Measurements from ENCODE around the gene HOXA9.

Gene HOXA9

DNA sequence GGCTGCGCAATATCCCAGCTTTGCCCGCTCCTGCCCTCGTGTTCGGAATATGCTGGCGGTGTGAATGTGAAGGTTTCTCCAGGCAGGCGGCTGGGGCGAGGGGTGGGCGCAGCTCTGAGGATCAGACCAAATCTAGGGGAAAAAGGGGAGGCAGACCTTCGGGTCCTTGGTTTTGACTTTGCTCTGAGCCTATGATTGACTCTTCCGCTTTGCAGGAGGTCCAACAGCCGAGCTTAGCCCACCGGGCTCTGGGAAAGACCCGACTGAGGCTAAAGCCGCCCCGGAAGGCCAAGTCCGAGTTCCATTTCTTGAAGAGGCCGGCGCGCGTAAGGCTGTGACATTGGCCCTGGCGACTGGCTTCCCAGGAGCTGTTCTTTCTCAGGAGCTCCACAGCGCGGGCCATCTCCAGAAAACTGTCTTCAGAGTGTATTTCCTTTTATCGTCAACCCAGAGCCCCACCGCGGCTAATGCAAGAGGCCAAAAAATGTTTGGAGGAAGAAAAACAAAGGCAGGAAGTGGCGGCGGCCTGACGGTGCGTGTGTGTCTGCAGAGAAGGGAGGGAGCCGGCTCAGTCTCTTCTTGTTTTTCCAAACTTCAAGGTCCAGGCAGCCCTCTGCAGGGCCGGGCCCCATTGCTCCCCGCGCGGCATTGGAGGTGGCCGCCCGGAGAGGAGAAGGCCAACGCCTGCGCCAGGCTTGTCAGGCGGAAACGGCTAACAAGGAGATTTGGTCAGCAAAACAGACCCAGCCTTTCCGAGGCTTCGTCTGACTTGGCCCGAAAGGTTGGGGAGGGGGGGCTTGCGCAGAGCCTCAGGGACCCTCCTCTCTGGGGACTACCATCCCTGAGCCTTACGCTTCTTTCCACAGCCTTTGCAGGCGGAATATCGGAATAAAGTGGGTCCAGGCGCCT, 23.3 kb upstream of the HOXA9 start:
- DNase-seq (ENCODE audit: low read depth in 1 of 2, low spot score in 1 of 2), result peak in 1 of 2 donors; percentile 4

DNA sequence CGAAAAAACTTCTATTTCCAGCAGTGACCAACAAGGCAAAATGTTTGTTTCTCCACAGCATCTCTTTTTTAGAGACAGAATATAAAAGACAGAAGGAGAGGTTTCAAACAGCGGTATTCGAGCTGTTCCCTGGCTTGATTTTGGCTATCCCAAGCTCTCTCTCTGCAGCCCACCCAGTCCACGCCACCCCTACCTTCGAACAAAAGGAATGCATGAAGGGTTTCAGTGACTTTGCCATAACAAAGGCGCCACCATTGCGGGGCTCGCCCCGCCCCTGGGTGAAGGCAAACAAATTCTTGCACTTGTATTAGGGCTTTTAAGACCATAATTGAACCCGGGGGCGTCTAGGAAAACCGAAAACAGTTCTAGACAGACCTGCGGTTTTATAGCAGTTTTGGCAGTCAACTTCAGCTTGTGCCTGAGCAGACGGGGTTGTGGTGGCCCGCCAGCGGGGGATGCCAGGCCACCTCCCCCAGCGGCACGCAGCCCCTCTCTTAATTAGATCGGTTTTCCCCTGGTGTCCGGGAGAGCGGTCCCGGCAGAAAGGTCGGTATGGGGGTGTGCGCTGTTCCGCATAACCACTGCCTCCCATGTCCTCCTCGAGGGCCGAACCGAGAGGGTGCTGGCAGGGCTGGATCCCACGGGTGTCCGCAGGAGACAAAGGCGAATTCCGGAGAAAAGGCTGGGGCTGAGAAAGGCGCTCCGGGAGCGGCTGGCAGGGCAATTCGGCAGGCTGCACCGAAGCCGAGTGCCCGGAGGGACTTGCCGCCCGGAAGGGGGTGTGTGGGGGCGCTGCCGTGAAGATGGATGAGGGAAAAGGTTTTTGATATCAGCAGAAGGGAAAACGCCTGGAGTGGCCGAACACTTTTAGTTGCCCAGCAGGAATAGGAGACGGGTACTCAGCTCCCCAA, 22.4 kb upstream of the HOXA9 start:
- no peak for DNase-seq (ENCODE audit: low read depth in 1 of 2, low spot score in 1 of 2)

DNA sequence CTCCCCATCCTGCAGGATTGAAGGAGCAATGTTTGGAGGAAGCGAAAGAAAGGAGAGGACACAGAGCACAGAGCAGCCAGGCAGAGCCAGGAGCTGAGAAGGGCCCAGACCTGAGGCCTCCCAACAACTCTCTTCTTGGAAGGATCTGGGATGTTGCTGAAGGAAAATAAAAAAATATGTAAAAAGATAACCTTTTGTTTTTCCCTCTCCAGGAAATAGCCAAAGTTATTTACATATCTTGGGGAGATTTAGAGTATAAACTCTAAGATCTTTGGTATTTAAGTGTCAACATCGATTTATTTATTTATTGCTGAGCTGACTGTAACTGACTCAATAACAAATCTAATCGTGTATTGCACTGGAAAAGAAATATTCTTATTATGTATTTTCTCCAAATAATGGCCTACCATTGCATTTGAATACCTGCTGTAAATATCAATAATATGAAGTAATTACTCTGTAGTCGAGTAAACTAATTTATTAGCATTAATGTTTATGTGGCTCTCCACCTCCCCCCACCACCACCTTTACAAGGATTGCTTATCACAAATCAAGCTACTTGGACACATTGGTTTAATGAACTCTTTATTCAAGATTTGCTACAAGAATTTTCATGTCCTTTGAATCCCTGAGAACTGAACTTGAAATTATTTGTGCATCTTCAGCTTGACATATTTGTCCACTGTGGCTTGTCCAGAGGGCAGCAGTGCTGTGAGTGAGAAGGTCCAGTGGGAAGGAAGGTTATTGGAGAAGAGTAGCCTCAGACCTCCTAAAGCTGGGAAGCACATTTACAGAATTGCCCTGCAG, 21.5 kb upstream of the HOXA9 start:
- no peak for DNase-seq (ENCODE audit: low read depth in 1 of 2, low spot score in 1 of 2)

DNA sequence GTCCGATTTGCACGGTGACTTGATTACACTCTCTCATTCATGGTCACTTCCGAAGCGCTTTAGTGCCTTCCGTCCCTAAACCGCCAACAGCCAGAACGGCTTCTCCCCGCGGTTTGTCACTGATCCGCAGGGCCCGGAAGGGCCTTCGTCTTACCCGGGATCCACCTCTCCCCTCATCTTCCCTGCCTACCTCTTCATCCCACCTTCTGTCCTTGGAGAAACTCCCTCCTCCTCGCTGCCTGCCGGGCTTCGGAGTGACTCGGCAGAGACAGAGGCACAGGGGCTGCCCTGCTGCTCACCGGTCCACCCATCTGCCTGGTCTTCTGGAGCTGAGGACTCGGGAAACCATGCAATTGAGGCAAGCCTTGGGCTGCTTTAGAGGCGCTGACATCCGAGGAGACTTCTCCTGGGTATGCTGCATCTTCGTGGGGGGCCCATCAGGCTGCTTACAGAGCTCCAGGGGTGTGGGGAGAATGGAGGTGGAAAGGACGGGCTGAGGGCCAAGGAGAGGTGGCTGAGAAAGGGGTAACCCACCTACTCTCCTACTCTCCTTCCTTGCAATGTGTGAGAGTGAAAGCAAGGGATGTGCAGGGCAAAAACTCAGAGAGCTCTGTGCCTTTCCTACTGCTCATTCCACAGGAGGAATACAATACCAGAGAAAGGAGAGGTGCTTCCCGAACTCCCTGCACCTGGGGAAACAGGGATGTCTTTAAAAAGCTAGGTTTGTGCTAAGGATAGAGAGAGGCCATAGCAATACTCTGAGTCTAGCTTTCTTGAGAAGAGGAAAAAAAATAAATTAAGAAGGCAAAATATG, 20.7 kb upstream of the HOXA9 start:
- no peak for DNase-seq (ENCODE audit: low read depth in 1 of 2, low spot score in 1 of 2)

DNA sequence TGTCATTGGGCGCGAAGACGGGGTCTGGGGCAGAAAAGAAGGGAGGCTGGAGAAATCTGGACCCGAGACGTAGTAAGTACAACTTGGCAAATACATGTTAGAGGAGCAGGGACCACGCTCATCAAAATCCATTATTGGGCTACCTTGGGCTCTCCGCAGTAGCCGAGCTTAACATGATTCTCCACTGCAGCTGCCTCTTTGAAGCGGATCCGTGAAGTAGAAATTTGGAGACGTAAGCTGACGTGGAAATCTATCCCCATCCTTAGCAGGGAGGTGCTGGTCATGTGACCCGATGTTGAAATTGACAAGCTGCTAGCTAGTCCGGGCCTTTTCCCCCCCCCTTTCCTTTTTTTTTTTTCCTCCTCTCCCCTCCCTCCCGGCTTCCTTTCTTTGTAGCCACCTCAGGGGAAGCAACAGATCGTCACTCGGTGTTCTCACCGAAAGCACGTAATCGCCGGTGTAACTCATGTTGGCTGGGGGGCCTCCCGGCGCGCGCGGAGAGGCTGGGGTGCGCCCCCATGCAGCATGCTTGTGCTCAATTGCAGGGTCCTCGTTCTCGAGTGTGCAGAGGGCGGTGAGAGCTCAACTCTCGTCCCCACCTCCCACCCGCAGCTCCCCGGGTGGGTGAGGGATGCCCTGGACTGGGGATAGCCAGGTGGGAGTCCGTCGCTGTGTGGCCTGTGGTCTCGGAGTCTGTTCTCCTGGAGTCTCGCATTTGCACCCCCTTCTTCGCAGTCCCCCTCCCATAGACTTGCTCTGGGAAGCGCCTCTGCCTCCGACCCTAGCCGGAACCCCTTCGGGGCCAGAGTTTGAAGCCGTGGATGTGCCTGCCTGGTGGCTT, 19.9 kb upstream of the HOXA9 start, which contains the start of gene HOXA11:
HOXA11 (minus strand) TSS at position 220 of the 841 bp plus-strand sequence; CDS start at position 132, 88 bp downstream.
- DNase-seq (ENCODE audit: low read depth in 1 of 2, low spot score in 1 of 2), result no peak

DNA sequence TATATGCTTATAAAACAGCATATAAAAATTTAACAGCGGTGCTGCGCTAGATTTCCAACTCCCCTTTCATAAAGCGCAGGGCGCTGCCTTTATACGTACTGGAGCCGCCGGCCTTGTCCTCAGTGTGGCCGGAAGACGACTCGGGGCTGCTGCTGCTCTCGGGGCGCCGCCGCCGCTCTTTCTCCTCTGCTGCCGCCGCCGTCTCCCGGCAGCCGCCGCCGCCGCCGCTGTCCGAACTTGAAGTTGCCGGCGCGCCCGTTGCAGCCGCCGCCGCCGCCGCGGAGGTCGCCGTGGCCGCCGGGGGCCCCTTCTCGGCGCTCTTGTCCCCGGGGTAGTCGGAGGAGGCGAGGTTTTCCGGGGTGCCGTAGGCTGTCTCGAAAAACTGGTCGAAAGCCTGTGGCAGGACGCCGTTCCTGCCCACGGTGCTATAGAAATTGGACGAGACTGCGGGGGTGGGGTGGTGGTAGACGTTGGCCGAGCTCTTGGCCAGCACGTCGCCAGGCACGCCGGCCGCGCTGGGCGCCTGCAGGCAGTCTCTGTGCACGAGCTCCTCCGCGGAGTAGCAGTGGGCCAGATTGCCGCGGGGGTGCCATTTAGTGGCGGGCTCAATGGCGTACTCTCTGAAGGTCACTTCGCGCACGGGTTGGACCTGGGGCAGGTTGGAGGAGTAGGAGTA, 19.1 kb upstream of the HOXA9 start:
- no peak for DNase-seq (ENCODE audit: low read depth in 1 of 2, low spot score in 1 of 2)

DNA sequence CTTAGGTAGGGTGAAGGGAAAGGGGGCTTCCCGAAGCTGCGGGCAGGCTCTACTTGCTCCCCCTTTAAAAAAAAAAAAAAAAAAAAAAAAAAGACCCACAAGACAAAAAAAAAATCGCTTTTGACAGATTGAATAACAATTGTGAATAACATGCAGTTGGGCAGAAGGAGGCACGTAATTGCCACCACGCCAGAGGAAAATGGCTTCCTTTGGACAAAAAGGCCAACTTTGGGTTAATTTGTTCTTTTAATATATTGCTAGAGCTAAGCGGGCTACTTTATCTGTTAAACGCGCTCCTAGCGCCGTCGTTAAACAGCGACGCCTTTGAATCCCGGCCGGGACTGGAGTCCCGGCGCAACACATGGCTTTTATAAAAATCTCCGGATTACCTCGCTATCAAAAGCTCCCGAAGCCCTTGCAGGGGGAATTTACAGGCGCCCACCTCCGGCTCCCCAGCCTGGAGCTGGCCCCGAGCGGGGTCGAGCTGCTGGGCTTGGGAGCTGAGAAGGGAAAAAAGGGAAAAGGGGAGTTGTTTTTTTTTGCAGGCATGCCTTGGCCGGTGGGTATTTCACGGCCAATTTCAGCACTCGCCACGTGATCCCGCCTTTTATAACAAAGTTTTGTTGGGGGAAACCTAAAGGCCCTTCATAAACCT, 18.5 kb upstream of the HOXA9 start:
- peak in 1 of 2 donors; percentile 1 for DNase-seq (ENCODE audit: low read depth in 1 of 2, low spot score in 1 of 2)

DNA sequence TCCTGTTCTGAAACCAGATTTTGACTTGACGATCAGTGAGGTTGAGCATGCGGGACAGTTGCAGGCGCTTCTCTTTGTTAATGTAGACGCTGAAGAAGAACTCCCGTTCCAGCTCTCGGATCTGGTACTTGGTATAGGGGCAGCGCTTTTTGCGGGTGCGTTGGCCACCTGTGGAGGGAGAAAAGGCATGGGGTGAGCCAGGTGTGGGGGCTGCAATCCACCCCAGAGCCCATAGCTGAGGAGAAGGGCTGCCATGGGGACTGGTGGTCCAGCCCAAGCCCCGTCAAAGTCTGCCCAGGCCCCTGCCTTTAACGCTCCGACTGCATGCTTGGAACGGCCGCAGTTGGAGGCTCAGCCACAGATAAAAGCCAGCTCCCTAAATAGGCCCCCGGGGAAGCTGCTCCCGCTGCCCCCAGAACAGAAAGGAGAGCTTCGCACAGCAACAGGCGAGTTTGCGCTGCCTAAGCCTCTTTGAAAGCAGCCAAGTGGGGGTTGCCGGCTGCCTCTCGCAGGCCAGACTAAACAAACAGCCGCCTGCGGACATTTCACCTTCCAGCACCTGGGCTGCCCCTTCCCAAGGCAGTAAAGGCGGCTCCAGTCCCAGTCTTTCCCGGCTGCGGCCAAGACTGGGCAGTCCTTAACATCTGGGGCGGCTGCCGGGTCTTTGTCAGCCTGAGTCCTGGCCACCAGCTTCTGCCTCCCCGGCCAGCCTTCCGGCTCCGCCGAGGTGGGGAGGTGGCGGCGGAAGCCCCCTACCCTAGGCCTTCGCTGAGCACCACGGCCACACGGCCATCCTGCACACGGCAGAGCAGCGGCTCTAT, 17.7 kb upstream of the HOXA9 start:
- peak in 1 of 2 donors; percentile 0 for DNase-seq (ENCODE audit: low read depth in 1 of 2, low spot score in 1 of 2)

DNA sequence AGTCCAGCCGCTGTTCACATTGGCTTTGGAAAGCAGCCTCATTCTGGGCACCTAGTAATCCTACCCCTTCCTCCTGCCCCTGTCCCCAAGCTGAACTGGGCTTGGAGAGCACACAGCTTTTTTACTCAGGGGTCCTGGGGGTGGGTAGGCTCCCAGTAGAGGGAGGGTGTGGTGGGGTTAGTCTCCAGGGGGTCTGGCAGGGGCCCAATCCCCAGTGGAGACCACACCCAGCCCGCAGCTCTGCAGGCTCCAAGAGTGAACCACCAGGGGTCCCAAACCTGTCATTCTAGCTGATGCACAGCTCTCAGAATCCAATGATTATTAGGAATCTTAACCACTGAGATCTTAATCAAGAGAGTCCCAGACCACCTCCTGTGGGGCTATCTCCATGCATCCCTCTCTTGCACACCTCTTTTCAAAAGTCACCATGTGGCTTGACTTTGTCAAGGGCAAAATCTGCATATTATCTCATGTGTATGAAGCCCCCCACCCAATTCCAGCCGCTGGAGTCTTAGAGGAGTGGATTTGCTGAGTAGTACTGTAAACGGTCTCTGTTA, 17.0 kb upstream of the HOXA9 start:
- DNase-seq (ENCODE audit: low read depth in 1 of 2, low spot score in 1 of 2), result no peak

DNA sequence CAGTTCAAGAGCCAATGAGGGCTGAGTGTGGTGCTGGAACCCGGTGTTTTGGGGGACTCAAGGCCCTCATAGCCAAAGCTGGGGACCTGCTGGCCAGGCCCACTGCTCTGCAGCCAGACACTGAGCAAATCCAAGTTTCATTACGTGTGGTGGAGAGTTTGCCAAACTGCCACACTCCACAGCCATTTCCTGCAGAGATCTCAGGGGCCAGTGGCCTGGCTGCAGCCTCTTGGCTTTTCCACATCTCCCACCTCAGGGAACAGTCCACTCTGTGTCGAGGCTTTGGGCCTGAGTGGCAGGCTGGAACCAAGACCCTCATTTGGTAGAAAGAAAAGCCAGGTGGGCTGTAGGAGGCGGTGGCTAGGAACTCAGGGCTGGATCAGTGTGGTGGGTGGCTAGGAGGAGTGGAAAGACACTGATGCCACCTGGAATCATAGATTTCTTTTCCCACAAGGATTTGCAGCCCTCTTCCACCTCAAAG, 16.5 kb upstream of the HOXA9 start:
- peak in 1 of 2 donors; percentile 0 for DNase-seq (ENCODE audit: low read depth in 1 of 2, low spot score in 1 of 2)

DNA sequence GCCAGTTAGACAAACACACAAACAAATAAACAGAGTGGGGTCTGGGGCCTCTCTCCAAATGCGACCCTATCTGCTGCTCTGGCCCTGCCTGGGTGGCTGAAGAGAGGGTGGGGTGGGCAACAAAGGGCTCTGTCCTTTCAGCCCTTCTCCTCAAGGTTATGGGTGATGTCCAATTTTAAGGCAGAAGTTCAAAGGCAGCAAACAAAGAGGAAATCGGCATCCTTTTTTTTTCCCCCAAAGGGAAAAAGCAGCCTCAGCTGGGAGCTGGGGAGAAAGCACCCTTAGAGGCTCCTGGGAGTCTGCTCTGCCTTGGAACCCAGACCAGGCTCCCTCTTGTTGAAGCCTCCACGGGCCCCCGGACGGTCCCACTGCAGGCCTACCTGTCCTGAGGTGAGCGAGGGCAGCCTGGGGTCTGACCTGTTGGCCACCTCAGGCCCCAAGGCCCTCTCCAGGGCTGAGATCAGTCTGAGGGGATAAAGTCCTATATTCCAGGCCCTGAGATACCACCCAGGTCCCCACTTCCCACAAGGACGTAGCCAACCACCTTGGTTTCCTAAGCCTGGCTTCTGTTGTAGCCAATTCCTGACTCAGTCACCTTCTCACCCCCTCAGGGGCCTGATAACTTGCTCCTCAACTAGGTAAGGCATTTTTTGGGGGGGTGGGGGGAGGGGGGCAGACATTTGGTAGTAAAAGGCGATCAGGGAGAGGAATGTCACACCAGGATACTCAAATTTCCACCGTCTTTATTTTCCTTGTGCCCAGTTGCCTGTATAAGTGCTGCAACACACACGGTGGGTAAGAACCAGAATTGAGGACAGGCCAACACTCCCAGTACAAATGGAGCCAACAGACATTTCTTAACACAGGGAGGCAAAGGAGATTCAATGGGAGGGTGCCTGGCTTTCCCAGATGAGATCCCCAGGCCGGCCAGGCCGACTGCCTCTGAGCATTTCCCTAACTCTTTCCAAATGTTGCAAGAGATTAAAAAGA, 15.4 kb upstream of the HOXA9 start:
- DNase-seq (ENCODE audit: low read depth in 1 of 2, low spot score in 1 of 2), result no peak

DNA sequence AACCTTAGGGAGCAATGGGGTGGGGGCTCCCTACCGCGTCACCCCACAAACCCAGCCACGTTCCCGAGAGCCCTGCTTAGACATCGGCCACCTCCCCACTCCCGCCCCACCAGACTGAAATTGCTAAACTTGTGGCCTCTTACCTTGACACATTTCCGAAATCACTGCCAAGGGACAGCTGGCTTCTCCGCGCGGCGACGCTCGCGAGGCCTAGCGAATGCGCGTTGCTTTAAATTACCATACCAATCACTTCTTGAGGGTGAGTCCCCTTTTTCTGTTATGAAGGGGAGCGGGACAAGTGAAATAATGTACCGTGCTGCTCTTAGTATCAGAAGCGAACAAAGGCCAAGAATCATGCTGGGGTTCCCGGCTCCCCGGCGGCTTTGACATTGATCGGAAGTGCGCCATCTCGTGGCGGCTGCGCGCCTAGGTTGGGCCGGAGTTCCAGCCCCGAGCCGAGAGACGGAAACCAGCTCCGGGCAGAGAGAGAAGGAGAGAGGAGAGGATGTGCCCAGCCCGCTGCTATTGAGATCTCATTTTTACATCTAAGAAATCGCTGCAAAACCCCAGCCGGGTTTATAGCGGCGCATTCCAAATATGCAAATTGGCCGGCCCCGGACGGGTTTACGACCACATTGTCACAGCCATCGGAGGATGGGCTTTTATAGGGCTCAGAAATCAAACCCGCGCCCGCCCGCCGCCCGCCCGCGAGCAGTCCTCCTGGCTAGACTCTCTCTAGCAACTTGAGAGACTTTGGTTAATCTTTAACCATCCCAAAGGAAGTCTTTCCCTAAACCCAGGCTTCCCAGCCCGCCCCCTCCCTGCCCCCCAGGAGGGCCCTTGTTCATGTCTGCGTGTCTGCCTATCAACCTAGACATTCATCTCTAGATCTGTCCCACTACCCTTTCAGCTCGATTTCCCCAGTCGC, 14.4 kb upstream of the HOXA9 start:
- peak in 1 of 2 donors; percentile 41 for DNase-seq (ENCODE audit: low read depth in 1 of 2, low spot score in 1 of 2)

DNA sequence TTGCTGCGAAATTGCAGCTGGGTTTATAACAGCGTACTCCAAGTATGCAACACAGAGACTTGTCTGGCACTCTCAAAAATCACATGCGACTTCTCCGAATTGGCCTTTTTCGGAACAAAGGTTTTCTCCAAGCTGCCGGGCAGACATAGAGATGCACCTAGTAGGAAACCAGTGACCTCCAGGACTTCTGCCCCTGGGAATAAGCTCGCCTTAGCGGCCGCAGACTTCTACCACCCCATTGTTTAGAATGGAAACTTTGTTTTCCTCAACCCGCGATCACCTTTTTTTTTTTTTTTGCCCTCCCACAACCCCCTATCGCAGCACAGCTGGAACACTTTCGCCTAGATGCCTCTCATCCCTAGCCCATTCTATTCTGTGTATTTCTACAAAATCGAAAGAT, 13.7 kb upstream of the HOXA9 start:
- DNase-seq (ENCODE audit: low read depth in 1 of 2, low spot score in 1 of 2), result no peak

DNA sequence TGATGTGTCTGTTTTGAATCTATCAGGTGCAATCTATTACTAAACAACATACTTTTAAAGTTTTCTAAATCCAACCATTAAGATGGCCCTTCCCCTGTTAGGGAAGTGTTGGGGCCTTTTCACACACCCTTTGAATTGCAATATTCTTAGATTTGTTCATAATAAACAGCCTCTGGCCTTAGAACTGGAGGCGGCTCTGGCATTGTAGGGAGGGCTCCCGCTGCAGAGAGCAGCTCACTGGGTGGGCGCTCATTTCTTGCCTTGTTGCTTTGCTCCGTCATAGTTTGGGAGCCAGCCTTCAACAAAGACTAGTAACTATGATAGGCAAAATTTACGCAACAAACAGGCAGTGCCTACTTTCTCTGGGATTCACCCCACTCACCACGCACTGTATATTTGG, 13.0 kb upstream of the HOXA9 start:
- DNase-seq (ENCODE audit: low read depth in 1 of 2, low spot score in 1 of 2), result no peak

Measured in activated CD4-positive, alpha-beta T cell treated with anti-CD3 and anti-CD28 coated beads, Interleukin-2, amount 50 U/mL, for 24 hours (primary cell).